Lower leg skin (tissue), 4 donors: ENCODE data around the gene ARHGEF1. TPM values are rescaled to one million over a fixed set of nuclear protein-coding genes. Genes with fewer than 3 reads are reported as not detected.
A peak's percentile ranks its signal among the peaks of the same experiment; 100 is the strongest.

Experiments
- DNase-seq, 2 donors: peaks; one replicate each; pipeline ENCODE4 v3.0.0-alpha.2; 2019; ENCODE audit warnings: low spot score in 2 of 2
- H3K4me3 ChIP-seq: fragments of 200-600 bp; sonication (generic); 2 replicates; pipeline ENCODE4 v1.5.1; 2017; ENCODE audit warnings: mild to moderate bottlenecking, low read depth; ENCODE audit not compliant: poor library complexity, severe bottlenecking
- CTCF ChIP-seq, 3 donors: fragments of 450-650 bp; IDR thresholded peaks; one replicate each; pipeline ENCODE4 v1.5.1; 2016; ENCODE audit warnings: antibody characterized with exemption in 3 of 3, mild to moderate bottlenecking in 3 of 3, moderate library complexity in 2 of 3
- POLR2A ChIP-seq, 2 donors: fragments of 450-650 bp; IDR thresholded peaks; one replicate each; pipeline ENCODE4 v1.6.1; 2016 to 2017; ENCODE audit warnings: antibody characterized with exemption in 2 of 2, mild to moderate bottlenecking in 1 of 2, moderate library complexity in 1 of 2
- WGBS, 2 donors: methylation state at CpG; one replicate each; pipeline ENCODE4 v1.1.5; 2018; 5-methylcytosine and 5-hydroxymethylcytosine counted together
- intact Hi-C: fragments of 100-400 bp; cut with DNase I; formaldehyde crosslinking; loops from one replicate; pipeline ENCODE4 v1.15.0; 2023; ENCODE audit warnings: low total_unique reads
- microRNA-seq, 2 donors: library from miRNA; unstranded; fragments of <30 nt; microRNA quantifications; one replicate each; pipeline ENCODE4, GENCODE V29; 2016; ENCODE audit warnings: borderline replicate concordance in 2 of 2, borderline number of aligned reads in 1 of 2
- total RNA-seq, 4 donors: library from RNA; depleted of rRNA; stranded (reverse); fragments of >200 nt; gene quantifications; one replicate each; pipeline ENCODE4 v1.1.0, GENCODE V29; 2016

The ARHGEF1 gene
- total RNA-seq, 4 donors from 2014 or later = 56.9 to 94.3 (median 68.7) TPM

- no peak for DNase-seq
- 88 to 89% methylated on average over 3 of the region's 3 CpGs for WGBS, 2 donors
- no peak overlapping the region for H3K4me3 ChIP-seq
- intact Hi-C loops = loop anchor here (5.0 kb wide), 1 partner anchor 75 kb away; no protein-coding TSS in a partner anchor
- TF ChIP-seq CTCF (IDR thresholded peaks at IDR 0.05) (no peak), POLR2A (IDR thresholded peaks at IDR 0.05) (no peak)
Observed at GRCh38 chr19:41947091-41947490, 64.1 kb downstream of the ARHGEF1 start.

GRCh38 chr19:41951686-41952172, 68.7 kb downstream of the ARHGEF1 start:
- no peak overlapping the region for H3K4me3 ChIP-seq
- DNase-seq = peak; percentile 52 to 95
- TF ChIP-seq CTCF (IDR thresholded peaks at IDR 0.05) = peak in 1 of 3 donors; percentile 95
- no peak for TF ChIP-seq POLR2A (IDR thresholded peaks at IDR 0.05)
- WGBS, 2 donors = 3 to 5% methylated on average over 12 of the region's 12 CpGs
- intact Hi-C loops = no loop called here

- 74% methylated on average over 7 of the region's 7 CpGs for WGBS, 2 donors
- DNase-seq = no peak
- intact Hi-C loops = no loop called here
- TF ChIP-seq CTCF (IDR thresholded peaks at IDR 0.05) = no peak
- TF ChIP-seq POLR2A (IDR thresholded peaks at IDR 0.05) = no peak
- H3K4me3 ChIP-seq = no peak overlapping the region
Observed at GRCh38 chr19:41955521-41955920, 72.5 kb downstream of the ARHGEF1 start.

- H3K4me3 ChIP-seq = no peak overlapping the region
- intact Hi-C loops = no loop called here
- WGBS, 2 donors = 80 to 90% methylated on average over 12 to 13 of the region's 13 CpGs
- no peak for DNase-seq
- TF ChIP-seq CTCF (IDR thresholded peaks at IDR 0.05) (no peak), POLR2A (IDR thresholded peaks at IDR 0.05) (no peak)
Observed at GRCh38 chr19:41956621-41957020, 73.6 kb downstream of the ARHGEF1 start.

Small RNAs within 50 kb of the gene (microRNA-seq; reads per million reads assigned to microRNA genes)
- 0 reads per million in 2 donors for gene MIR6797

Other genes starting within 250 kb of the ARHGEF1 start
- 1 to 10 TPM; 3.7 to 7.8 (median 5.0) TPM for gene CEACAM7, start 194.9 kb upstream of the ARHGEF1 start, total RNA-seq
- gene CEACAM5, start 174.6 kb upstream of the ARHGEF1 start, total RNA-seq = 10 to 100 TPM in 2 of 4 donors, 1 to 10 TPM in 2; 6.0 to 14.0 (median 9.1) TPM
- 10 to 100 TPM in 2 of 4 donors, 1 to 10 TPM in 2; 2.6 to 23.1 (median 14.5) TPM for gene CEACAM6, start 127.7 kb upstream of the ARHGEF1 start, total RNA-seq
- not detected for gene CEACAM3, start 86.6 kb upstream of the ARHGEF1 start, total RNA-seq
- gene LYPD4, start 38.5 kb upstream of the ARHGEF1 start, total RNA-seq = not detected
- gene DMRTC2, start 38.1 kb upstream of the ARHGEF1 start, total RNA-seq = not detected
- 1,000 to 10,000 TPM; 1,327 to 3,048 (median 2,121) TPM for gene RPS19, start 22.9 kb upstream of the ARHGEF1 start, total RNA-seq
- gene CD79A, start 5.9 kb upstream of the ARHGEF1 start, total RNA-seq = under 1 TPM in 1 of 4 donors, not detected in 3; 0.81 TPM
- gene ERFL, start 45.3 kb downstream of the ARHGEF1 start, total RNA-seq = under 1 TPM in 1 of 4 donors, not detected in 3; 0.16 TPM
- 100 to 1,000 TPM; 125 to 152 (median 128) TPM for gene RABAC1, start 76.1 kb downstream of the ARHGEF1 start, total RNA-seq
- gene ATP1A3, start 111.0 kb downstream of the ARHGEF1 start, total RNA-seq = not detected
- 1 to 10 TPM in 1 of 4 donors, under 1 TPM in 3; 0.11 to 1.4 (median 0.82) TPM for gene GRIK5, start 187.0 kb downstream of the ARHGEF1 start, total RNA-seq
- gene ZNF574, start 193.0 kb downstream of the ARHGEF1 start, total RNA-seq = 10 to 100 TPM; 28.4 to 52.1 (median 30.8) TPM
- gene POU2F2, start 249.3 kb downstream of the ARHGEF1 start, total RNA-seq = 1 to 10 TPM in 2 of 4 donors, under 1 TPM in 2; 0.67 to 3.8 (median 1.0) TPM